ENCODE data around the gene KCNG4. TPM values are rescaled to one million over a fixed set of nuclear protein-coding genes. Genes with fewer than 3 reads are reported as not detected.

KCNG4 gene
- polyA plus RNA-seq, 12 donors: 0.04 to 0.10 (median 0.05) TPM; not detected in 5

GRCh38 chr16:84182680-84183571 is 56.9 kb downstream of the KCNG4 start:
- DNase-seq: no peak

GRCh38 chr16:84182104-84182503 is 57.7 kb downstream of the KCNG4 start:
- DNase-seq: no peak

GRCh38 chr16:84181144-84181915 is 58.5 kb downstream of the KCNG4 start:
- no peak for DNase-seq

- no peak for DNase-seq
These were observed 59.2 kb downstream of the KCNG4 start for GRCh38 chr16:84180519-84181140.

- DNase-seq: no peak
These were observed 60.0 kb downstream of the KCNG4 start for GRCh38 chr16:84179612-84180320.

GRCh38 chr16:84178892-84179611 is 60.8 kb downstream of the KCNG4 start:
- no peak for DNase-seq

- DNase-seq: no peak
These were observed 61.6 kb downstream of the KCNG4 start for GRCh38 chr16:84178146-84178765.

- DNase-seq: no peak
These were observed 62.1 kb downstream of the KCNG4 start for GRCh38 chr16:84177741-84178073.

- DNase-seq: no peak
These were observed 63.4 kb downstream of the KCNG4 start for GRCh38 chr16:84176192-84177053.

- DNase-seq: no peak
These were observed 64.3 kb downstream of the KCNG4 start for GRCh38 chr16:84175350-84176081.

- DNase-seq: no peak
These were observed 65.4 kb downstream of the KCNG4 start for GRCh38 chr16:84174396-84174795.

- no peak for DNase-seq
These were observed 70.0 kb downstream of the KCNG4 start for GRCh38 chr16:84169765-84170310.

Other genes starting within 250 kb of the KCNG4 start
- not detected for gene SLC38A8, start 197.2 kb downstream of the KCNG4 start, polyA plus RNA-seq (ENCODE audit: insufficient read length in 12 of 12)
- gene MBTPS1, start 123.1 kb downstream of the KCNG4 start, polyA plus RNA-seq (ENCODE audit: insufficient read length in 12 of 12): 10 to 100 TPM in 11 of 12 donors, not detected in 1; 60.7 to 92.3 (median 69.3) TPM
- gene HSDL1, start 94.8 kb downstream of the KCNG4 start, polyA plus RNA-seq (ENCODE audit: insufficient read length in 12 of 12): 10 to 100 TPM in 11 of 12 donors, not detected in 1; 14.2 to 21.3 (median 19.5) TPM
- under 1 TPM in 10 of 12 donors, not detected in 2; 0.13 to 0.70 (median 0.33) TPM for gene DNAAF1, start 94.7 kb downstream of the KCNG4 start, polyA plus RNA-seq (ENCODE audit: insufficient read length in 12 of 12)
- 10 to 100 TPM in 11 of 12 donors, not detected in 1; 18.2 to 43.1 (median 25.1) TPM for gene TAF1C, start 53.0 kb downstream of the KCNG4 start, polyA plus RNA-seq (ENCODE audit: insufficient read length in 12 of 12)
- 1 to 10 TPM in 4 of 12 donors, under 1 TPM in 5, not detected in 3; 0.37 to 2.4 (median 0.88) TPM for gene ADAD2, start 48.9 kb downstream of the KCNG4 start, polyA plus RNA-seq (ENCODE audit: insufficient read length in 12 of 12)
- gene WFDC1, start 54.9 kb upstream of the KCNG4 start, polyA plus RNA-seq (ENCODE audit: insufficient read length in 12 of 12): 1 to 10 TPM in 10 of 12 donors, not detected in 2; 1.2 to 2.6 (median 1.6) TPM
- 10 to 100 TPM in 1 of 12 donors, 1 to 10 TPM in 3, under 1 TPM in 7, not detected in 1; 0.22 to 10.4 (median 0.58) TPM for gene ATP2C2, start 128.5 kb upstream of the KCNG4 start, polyA plus RNA-seq (ENCODE audit: insufficient read length in 12 of 12)

Data from muscle of arm (tissue), 12 donors.